CD4-positive, alpha-beta T cell treated with Interleukin-6 for 4 hours (primary cell): ENCODE measurements around the gene PRRT3.
A peak's percentile ranks its signal among the peaks of the same experiment; 100 is the strongest.
"Not testable (repeated sequence)": the region's sequence is repeated elsewhere in the genome, so short reads cannot be mapped to it uniquely, and the experiment has no call there.

Source experiments
- DNase-seq: peaks from one replicate; pipeline ENCODE4 v3.0.0-alpha.2; 2020; ENCODE audit warnings: mixed read lengths

Gene PRRT3

DNA sequence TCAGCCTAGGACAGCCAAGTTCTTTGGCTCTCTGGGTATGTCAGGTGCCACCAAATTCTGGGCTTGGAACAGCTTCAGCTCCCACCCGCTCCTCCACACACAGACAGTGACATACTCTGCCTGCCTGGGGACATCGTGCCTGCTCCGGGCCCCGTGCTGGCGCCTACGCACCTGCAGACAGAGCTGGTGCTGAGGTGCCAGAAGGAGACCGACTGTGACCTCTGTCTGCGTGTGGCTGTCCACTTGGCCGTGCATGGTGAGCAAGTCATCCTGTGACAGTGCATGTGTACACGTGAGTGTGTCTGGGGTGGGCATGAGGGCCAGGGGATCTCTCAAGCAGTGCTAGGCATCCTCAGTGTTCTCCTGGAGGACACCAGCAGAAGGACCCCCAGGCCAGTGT lies 34.4 kb downstream of the PRRT3 start:
- no peak for DNase-seq

GRCh38 chr3:9916734-9917680 lies 35.2 kb downstream of the PRRT3 start, which contains the start of gene IL17RC:
TSS of gene IL17RC (plus strand) at chr3:9917098. CDS start at chr3:9917316, 218 bp downstream.
- DNase-seq: peak; percentile 39

- DNase-seq: no peak
Observed at GRCh38 chr3:9916346-9916733, 35.9 kb downstream of the PRRT3 start.

DNA sequence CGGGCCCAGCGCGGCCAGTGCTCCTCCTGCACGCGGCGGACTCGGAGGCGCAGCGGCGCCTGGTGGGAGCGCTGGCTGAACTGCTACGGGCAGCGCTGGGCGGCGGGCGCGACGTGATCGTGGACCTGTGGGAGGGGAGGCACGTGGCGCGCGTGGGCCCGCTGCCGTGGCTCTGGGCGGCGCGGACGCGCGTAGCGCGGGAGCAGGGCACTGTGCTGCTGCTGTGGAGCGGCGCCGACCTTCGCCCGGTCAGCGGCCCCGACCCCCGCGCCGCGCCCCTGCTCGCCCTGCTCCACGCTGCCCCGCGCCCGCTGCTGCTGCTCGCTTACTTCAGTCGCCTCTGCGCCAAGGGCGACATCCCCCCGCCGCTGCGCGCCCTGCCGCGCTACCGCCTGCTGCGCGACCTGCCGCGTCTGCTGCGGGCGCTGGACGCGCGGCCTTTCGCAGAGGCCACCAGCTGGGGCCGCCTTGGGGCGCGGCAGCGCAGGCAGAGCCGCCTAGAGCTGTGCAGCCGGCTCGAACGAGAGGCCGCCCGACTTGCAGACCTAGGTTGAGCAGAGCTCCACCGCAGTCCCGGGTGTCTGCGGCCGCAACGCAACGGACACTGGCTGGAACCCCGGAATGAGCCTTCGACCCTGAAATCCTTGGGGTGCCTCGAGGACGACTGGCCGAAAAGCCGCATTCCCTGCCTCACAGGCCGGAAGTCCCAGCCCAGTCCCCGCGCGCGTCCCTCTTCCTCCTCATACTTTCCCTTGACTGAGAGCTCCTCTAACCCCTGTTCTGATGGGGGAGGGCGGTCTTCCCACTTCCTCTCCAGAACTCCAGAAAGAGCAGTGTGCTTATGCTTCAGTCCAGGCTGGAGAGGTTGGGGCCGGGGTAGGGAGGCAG lies 36.7 kb downstream of the PRRT3 start:
- DNase-seq: peak; percentile 48

DNA sequence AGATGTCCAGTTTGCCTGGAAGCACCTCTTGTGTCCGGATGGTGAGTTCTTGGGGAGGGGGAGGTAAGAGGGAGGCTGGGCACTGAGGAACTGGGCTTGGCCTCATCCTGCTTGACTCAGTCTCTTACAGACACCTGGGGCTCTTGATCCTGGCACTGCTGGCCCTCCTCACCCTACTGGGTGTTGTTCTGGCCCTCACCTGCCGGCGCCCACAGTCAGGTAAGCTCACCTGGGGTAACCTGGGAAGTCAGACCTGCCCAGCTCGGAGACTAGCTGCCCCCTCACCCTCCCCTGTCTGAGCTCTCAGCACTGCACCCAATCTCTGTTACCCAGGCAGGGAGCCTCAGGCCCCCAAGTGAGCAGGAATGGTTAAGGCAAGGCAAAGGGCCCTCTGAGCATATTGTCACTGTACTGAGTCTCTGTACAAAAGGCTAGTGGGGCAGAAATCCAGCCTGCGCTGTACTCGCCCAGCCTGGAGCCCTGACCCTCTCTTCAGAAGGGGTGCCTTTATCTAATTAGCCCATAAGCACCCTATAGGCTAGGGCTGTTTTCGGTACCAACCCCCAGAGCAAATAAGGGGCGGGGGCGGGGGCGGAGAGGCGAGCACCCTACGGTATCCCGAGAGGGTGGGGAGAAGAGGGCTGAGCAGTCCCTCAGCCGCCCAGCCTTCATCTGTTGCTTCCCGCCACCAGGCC lies 37.5 kb downstream of the PRRT3 start:
- DNase-seq: no peak

- DNase-seq: no peak
Observed at GRCh38 chr3:9914011-9914410, 38.2 kb downstream of the PRRT3 start.

DNA sequence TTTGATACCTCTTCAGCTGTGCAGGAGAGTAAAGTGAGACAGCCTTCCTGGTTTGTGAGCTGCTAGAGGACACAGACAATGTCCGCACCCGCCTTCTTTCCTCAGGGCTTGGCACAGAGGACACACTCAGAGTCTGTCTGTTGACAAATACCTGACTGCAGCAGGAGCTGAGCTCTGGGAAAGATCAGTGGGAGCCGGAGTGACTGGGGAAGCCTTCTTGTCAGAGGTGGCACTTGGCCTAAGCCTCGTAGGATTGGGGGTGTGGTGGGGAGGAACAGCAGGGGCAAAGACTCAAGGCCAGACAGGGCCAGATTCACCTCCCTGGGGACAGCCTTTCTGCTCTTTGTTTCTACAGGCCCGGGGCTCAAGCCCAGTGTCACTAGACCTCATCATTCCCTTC lies 38.6 kb downstream of the PRRT3 start:
- no peak for DNase-seq

GRCh38 chr3:9912294-9912935 lies 39.8 kb downstream of the PRRT3 start:
- peak; percentile 44 for DNase-seq

GRCh38 chr3:9911863-9912262 lies 40.3 kb downstream of the PRRT3 start:
- no peak for DNase-seq

- DNase-seq: no peak
Observed at GRCh38 chr3:9909221-9910013, 42.8 kb downstream of the PRRT3 start.

GRCh38 chr3:9908286-9908685 lies 43.9 kb downstream of the PRRT3 start:
- DNase-seq: no peak

GRCh38 chr3:9906480-9906879 lies 45.7 kb downstream of the PRRT3 start:
- no peak for DNase-seq

GRCh38 chr3:9903904-9904303 lies 48.3 kb downstream of the PRRT3 start:
- no peak for DNase-seq

GRCh38 chr3:9903238-9903624 lies 49.0 kb downstream of the PRRT3 start:
- peak; percentile 14 for DNase-seq

- no peak for DNase-seq
Observed at GRCh38 chr3:9902372-9903237, 49.6 kb downstream of the PRRT3 start, which contains the start of gene IL17RE. TSS of gene IL17RE (plus strand) at chr3:9902848. CDS start at chr3:9902933, 85 bp downstream.

GRCh38 chr3:9901967-9902366 lies 50.2 kb downstream of the PRRT3 start:
- DNase-seq: peak; percentile 46

GRCh38 chr3:9900965-9901415 lies 51.2 kb downstream of the PRRT3 start:
- DNase-seq: not testable (repeated sequence)

DNA sequence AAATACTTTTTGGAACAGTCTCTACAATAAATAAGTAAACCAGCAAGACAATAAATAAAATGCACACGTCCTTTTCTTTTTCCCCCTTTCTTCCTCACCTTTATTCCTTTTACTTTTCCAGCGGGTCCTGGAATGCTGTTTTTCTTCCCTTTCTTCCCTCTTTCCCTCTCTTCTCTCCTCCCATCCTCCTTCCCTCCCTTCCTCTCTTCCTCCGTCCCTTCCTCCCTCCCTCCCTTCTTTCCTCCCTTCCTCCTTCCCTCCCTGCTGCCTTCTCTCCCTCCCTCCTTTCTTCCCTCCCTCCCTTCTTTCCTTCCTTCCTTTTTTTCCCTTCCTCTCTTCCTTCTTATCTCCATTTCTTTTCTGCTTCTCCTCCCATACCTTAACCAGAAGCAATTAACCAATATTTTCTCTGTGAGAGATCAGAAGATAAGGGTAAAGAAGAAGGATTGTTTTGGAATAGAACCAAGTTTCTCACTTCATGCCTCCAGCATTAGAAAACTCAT lies 52.9 kb downstream of the PRRT3 start:
- DNase-seq: no peak

DNA sequence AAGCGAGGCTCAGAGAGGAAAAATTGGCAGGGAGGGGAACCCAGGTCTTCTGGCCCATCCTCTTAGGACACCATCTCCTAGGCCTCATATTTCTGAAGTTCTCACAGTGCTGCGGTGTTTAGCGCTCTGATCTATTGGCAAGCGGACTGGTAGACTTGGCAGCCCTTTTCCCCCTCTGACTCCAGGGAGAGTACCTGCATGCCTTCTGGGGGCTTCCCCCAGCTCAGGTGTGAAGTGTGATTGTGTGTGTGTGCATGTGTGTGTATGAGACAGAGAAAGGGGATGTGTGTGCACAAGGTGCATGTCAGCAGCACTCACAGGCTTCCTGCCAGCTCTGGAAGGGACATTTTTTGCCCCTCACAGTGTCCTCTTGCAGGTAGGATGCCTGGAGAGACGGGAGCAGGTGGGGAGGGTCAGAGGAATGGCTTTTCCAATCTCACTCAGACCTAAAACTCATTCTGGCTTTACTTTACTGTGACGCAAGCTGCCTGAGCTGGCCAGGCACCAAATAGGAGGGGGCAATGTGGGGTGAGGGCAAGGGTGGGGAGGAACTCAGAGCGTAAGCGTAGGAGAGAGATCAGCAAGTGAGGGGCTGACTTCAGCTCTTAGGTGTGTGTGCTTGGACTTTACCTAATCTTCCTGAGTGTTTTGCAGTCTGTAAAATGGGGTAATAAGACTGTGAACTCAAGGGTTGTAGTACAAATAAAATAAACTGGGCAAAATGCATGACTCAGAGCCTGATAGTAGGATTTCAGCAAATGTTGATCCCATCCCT lies 53.6 kb downstream of the PRRT3 start:
- DNase-seq: no peak
